GM18909 (cell line): ENCODE data around the gene NPIPA8.
"Not testable (repeated sequence)": the region's sequence is repeated elsewhere in the genome, so short reads cannot be mapped to it uniquely, and the experiment has no call there.

Source experiments
- ATAC-seq: cut with Tn5 transposase; IDR thresholded peaks from one replicate; pipeline ENCODE4 v1.9.1; 2021; ENCODE audit warnings: mild to moderate bottlenecking; ENCODE audit not compliant: unreplicated experiment, poor library complexity

The NPIPA8 gene

DNA sequence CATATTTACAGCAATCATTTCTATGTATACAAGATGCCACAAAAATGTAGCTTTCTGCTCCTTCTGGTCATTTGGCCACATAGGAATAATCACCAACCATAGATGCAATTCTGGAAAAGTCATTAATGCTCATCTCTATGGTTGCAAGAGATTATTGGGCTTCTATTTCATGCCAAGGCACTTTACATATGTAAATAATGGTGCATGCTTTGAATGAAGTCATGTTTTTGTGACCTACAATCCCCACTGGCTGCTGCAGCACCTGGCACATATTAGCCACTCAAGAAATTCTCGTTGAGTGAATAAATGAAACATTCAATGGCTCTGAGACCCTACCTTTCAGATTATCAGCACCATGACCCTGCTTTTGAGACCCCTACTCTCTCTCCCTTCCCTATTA is 50.2 kb downstream of the NPIPA8 start:
- not testable (repeated sequence) for ATAC-seq

DNA sequence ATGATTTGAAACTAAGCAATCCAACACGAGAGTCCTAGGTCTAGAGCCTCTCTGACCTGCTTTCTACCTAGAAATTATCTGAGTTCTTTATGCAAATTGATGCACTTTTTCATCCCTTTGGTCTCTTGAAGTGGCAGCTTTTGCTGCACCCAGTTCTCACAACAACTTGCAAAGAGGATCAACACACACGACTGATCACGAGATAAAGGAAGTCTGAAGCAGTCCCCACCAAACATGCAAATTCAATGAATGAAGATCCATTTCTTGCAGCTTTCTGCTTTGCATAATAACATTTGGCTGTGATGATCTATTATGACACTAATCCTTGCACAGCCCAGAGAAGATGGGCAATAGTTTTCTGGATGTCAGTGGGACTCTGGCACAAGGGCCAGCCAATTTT is 56.2 kb downstream of the NPIPA8 start:
- ATAC-seq: not testable (repeated sequence)

DNA sequence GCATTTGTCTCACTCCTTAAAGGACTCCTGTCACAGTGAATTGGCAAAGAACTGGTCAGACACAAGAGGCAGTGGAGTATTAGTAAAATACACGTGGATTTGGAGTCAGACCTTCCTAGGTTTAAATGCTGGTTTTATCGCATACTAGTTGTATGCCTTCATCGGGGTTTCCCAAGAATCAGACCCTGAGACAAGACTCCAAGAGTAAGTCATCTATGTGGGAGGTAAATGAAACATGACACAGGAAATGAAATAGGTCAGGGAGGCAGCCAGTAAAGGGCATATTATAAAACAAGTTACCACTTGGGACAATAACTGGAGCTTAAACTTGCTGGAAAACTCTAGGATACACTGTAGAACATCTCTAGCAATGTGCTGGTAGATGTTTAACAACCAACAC is 59.8 kb downstream of the NPIPA8 start:
- ATAC-seq: not testable (repeated sequence)

DNA sequence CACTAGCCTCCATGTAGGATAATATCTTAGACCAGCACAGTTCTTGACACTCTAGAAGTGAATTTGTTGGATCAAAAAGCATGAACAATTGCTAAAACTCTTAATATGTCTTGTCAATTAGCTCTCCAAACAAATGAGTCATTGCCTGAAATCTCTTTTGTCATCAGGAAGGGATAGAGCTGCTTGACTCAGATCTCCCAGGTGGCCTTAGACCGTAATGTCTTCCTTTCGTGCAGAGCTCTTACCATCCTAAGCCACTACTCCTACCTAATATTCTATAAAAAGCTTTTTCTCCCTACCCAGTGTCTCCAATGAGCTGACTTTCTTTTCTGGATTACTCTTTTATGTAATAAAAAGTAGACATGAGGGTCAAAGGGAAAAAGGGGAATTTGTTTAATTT is 66.4 kb downstream of the NPIPA8 start:
- ATAC-seq: not testable (repeated sequence)
